GM21576 (cell line): ENCODE measurements around the gene DSCAML1.
"Not testable (repeated sequence)": the region's sequence is repeated elsewhere in the genome, so short reads cannot be mapped to it uniquely, and the experiment has no call there.

Experiments used
- ATAC-seq: cut with Tn5 transposase; IDR thresholded peaks from one replicate; pipeline ENCODE4 v1.9.1; 2021; ENCODE audit warnings: mild to moderate bottlenecking, moderate library complexity; ENCODE audit not compliant: unreplicated experiment

The DSCAML1 gene

DNA sequence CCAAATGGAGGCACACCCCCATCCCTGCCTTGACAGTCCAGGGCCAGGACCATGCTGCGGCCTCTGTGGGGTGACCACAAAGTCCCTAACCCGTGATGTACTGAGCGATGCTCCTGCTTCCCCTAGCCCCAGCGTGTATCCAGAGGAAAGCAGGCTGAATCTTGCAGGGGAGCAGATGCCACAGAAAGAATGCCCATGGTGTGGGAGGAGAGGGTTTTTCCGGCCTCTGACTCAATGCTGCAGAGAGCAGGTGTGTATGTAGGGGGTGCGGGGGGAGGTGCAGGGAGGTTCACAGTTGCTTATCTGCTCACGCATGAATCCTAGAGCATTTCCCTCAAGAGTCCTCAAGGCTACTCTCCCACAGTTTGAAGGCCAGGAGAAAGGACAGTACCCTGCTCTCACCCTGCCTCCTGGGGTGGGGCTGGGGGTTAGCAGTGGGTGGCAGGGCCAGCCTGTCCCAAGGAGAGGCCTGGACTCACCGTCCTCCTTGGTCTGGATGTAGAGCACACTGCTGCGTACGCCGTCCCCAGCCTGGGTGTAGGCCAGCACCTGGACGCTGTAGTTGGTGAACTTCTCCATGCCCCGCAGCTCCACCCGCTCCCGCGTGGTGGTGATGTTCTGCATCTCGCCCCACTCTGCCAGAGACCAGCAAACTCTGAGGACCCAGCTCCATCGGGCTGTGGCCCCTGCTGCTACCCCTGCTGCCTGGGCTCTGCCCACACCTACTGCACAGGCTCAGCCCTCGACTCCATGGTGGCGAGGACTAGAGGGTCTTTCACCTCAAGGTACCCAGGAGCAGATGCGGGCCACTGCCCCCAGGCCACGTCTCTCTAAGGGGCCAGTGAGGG lies 338.5 kb downstream of the DSCAML1 start:
- ATAC-seq, result no peak

DNA sequence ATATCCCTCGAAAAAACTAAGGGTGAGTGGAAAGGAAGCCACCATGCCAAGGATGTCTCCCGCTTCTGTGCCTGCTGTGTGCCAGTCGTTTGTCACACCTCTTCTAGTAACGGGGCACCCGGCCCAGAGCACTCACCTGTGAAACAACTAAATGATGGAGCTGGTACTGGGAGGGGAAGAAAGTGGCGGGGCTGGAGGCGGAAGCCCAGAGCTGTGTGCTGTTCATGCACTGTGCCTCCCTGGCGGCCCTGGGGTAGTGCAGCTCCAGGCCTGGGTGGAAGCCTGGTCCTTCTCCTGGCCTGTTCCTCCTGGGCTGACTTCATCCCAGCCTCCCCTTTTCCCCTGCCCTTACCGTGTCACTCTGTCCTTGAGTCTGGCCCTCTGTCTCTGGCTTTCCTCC lies 339.2 kb downstream of the DSCAML1 start:
- ATAC-seq, result no peak

DNA sequence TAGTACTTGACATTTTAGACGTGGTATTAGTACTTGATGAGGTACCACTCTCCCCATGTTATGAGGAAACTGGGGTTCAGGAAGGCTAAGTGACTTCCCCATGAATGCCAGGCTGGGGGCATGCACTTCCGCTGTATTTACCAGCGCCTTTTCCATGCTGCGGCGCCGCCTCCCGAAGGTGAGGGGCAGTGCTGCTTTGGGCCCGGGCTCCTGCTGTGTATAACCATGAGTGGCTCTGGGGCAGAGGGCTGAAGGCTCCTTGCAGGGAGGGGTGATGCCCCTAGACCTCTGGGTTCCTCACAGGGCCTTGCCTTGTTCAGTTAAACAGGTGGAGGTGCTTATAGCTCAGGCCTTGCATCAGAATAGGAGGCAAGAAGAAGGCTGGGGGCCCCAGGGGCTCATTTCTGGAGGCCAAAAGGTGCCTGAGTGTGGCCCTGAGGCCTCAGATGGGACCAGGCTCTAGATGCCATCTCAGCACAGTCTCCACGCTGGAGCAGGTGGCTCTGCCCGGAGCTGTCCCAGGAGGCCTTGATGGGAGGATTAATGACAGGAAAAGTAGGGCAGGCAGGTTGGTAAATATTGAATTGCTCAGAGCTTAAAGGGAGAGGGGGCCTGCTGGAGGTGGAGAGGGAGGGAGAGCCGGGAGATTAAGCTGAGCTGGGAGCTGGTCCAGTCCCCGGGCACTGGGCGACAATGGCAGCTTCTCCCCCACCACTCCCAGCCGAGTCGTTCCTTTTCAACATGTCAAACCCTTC lies 339.8 kb downstream of the DSCAML1 start:
- no peak for ATAC-seq

DNA sequence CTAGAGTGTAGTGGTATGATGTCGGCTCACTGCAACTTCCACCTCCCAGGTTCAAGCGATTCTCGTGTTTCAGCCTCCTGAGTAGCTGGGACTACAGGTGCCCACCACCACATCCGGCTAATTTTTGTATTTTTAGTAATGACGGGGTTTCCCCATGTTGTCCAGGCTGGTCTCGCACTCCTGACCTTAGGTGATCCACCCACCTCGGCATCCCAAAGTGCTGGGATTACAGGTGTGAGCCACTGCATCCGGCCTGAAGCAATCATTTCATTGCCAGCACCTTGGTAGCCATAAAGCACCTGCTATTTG lies 340.3 kb downstream of the DSCAML1 start:
- ATAC-seq, result not testable (repeated sequence)

DNA sequence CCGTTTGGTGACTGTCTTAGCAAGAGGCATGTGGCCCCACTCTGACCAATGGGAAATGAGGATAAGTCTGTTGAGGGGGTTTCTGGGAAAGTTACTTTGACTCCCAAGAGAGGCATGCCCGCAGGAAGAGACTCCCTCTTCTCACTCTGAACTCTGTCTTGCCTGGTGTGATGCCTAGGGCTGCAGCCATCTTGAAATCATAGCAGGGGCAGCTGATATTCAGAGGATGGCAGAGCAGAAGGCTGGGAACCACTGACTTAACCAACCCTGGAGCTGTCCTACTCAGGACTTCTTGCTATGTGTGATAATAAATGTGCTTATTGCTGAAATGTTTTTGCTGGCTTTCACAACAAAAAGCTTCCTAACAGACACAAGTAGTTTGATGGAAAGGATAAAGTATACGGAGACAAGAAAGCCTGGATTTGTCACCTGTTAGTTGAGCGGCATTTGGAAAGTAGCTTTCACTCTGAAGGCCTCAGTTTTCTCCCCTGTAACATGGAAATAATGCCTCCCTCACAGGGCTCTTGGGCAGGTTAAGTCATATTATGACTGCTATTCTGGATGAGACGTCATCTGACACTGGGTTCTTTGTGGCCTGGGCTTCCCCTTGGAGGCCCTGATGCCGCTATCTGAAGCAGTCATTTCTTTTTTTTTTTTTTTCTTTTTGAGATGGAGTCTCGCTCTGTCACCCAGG lies 340.8 kb downstream of the DSCAML1 start:
- peak; percentile 66 for ATAC-seq

DNA sequence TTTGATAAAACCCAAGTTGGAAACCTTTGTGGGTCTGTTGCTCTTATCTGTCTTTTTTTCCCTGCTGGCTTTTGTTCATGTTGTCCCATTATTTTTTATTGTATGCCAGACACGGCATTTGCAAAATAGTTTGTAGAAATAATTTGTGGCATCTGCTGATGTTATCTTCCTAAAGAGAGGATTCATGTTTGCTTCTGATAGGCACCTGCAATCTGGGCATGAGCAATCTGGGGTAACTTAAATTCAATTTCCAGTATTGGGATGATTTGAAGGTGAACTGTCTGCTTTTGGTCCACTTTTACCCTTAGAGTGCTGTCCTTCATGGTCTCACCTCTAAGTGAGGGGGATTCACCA lies 342.5 kb downstream of the DSCAML1 start:
- no peak for ATAC-seq

DNA sequence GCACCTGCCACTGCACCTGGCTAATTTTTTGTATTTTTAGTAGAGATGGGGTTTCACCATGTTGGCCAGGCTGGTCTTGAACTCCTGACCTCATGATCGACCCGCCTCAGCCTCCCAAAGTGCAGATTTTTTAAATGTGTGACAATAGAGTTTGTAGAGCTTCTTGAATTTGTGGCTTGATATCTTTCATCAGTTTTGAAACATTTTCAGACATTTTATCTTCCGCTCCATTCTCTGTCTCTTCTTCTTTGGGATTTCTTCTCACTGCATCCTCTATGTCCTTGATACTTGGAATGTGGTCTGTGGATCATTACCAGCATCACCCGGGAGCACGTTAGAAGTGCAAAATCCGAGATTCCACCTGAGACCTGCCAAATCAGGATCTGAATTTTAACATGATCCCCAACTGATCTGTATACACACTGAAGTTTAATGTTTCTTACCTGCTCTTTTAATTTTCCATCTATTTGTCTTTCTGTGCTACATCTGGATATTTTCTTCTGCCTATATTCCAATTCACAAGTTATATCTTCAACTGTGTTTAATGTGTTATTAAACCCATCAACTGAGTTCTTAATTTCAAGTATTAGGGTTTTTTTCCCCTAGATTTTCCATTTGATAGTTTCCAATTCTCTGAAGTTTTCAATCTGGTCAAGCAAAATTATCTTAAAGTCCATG lies 343.0 kb downstream of the DSCAML1 start:
- no peak for ATAC-seq

DNA sequence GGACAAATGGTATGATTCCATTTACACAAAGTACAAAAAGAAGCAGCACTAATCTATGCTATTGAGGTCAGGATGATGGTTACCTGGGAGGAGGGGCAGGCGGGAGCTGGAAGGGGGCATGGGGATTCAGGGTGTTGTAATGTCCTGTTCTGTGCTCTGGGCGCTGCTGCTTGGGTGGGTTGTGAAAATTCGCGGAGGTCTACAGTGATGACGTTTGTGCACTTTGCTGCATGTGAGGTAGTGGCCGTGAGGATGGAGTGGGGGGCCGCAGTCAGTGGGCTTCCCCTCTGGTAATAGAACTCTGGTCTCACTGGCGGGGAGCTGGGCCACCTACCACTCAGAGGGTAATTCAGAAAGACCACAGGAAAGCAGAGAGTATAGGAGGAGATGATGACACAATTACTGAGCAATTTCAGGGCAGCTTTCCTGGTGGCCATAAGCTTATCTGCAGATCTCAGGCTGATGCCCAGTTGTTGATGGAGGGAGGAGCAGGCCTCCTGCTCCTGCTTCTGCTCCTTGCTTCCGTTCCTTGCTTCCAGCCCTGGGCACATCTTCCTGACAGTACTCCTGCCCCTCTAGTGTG lies 347.8 kb downstream of the DSCAML1 start:
- ATAC-seq, result no peak

DNA sequence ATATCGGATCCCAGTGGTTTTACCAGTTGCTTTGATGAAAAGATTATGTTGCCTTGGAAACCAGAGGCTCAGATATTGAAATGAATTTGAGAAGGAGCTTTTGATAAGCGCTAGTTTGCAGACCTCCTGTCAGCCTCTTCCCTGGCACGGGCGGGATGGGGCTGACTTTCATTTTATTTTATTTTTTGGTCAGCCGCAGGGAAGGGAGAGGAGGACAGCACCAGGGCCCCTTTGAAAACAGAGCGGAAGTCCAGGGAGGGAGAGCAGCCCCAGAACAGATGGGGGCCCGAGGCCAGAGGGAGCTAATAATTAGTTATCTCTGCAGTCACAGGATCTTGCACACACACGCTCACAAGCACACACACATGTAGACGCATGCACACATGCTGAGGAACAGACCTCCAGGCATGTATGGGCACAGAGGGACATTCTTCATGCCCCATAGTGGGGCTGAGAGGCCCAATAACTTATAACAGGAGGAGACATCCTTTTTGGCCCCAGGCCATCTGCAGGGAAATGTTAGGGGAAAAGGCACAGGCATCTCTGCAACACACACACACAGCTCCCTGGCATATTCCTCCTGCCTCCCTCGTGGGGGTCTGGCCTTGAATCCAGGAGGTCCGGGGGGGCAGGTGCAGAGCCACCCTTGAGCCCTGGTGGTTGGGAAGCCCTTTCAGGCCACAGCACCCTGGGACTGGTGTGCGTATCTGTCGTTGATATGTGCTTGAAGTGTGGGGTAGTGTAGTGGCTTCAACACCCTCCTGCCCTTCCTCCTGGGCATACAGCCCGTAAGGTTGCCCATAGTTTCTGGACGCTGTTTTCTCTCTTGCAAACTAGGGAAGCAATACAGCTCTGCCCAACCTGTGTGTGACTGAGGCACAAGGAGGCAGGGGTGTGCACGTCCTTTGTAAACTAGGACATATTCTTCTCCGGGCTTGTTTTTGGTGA lies 352.0 kb downstream of the DSCAML1 start:
- no peak for ATAC-seq

DNA sequence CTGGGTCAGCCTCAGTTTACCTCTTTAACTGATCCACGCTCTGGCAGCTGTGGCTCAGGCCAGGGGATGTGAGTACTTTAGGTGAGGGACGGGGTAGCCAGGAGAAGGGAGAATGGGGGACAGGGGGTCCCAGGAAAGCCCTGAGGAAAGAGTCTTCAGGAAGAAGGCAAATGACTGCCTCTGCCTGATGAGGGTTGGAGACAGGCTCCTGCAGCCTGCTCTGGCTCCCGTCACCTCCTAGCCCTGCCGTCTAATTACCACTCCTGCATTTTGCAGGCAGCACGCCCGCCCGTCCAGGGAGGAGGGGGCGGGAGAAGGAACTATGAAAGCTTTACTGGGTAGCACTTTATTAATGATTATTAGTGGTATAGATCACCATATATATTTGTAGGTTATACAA lies 352.8 kb downstream of the DSCAML1 start:
- ATAC-seq, result no peak

DNA sequence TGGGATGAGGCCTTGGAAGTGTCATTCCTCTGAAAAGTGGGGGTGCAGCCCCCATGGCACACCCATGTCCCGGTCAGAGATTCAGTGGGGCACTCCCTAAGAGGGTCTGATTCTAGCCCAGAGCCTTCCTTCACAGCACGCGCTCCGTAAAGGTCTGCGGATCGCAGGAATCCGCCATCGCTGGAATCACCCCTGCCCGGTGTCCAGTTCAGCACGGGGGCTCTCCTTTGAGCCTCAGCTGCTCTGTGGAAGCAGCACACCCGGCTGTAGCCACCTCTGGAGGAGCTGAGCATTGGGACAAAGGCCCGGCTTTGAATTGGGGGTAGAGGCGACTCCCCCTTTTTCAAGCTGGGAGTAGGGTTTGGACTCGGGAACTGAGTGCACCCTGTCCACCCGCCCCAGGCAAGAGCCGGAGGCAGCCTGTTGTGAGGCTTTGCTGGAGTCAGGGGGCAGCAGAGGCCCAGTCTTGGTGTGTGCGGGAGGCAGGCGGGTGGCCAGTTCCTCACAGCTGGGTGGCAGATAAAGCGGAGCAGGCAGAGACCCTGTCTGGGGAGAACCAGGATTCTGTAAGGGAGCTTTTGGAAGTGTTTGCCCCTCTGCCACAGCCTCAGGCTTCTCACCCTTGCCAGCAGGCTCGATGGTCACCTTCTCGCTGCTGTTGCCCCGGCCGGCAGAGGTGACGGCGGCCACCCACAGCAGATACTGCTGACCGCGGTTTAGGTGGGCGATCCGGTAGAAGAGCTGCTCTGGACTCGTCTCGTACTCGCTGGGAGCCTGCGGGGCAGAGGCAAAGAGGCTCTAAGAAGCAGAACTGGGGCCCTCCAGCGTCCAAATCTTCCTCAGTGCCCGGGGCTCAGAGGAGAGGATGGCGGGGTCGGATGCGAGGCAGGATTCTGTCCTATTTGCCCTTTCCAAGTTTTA lies 353.5 kb downstream of the DSCAML1 start:
- ATAC-seq, result no peak

DNA sequence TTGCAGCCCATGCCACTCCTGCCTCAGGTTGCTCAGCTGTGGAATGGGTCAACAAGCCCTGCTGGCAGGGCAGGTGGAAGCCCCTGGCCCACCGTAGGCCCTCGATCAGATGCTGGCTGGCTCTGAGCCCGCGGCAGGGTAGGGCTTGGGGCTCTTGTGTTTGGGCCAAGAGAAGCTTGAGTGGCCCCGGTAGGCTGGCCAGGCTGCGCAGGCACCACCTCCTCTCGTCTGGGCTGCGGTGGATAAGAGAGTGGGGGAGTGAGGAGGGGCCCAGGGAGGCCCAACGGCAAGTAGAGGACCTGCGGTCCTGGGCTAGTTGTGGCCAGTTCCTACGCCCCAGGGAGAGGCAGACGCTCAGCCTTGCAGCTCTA lies 354.2 kb downstream of the DSCAML1 start:
- ATAC-seq, result no peak

DNA sequence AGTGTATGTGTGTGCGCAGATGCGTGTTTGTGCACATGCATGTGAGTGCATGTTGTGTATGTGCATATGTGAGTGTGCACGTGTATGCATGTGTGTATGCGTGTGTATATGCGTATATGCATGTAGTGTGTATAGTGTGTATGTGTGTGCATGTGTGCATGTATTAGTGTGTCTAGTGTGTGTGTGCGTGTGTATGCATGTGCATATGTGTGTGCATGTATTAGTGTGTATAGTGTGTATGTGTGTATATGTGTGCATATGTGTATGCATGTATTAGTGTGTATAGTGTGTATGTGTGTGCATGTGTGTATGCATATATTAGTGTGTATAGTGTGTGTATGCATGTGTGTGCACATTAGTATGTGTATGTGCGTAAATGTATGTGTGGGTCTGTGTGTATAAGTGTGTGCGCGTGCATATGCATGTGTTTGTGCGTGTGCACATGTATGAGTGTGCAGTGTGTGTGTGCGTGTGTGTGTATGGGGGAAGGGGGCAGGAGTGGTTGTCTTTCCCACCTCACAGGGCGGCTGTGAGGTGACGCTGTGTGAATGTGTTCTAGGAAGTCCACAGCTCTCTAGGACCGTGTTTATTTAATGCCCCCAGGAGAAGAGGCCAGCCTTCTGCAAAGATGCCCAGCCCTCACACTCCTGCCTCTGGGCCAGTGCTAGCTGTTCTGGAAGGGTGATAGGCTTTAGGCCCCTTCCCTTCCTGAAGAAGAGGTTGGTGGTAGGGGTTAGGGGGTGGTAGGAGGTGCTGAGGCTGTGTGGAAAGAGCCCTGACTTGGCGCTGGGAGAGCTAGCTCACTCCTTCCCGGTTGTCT lies 354.8 kb downstream of the DSCAML1 start:
- no peak for ATAC-seq

DNA sequence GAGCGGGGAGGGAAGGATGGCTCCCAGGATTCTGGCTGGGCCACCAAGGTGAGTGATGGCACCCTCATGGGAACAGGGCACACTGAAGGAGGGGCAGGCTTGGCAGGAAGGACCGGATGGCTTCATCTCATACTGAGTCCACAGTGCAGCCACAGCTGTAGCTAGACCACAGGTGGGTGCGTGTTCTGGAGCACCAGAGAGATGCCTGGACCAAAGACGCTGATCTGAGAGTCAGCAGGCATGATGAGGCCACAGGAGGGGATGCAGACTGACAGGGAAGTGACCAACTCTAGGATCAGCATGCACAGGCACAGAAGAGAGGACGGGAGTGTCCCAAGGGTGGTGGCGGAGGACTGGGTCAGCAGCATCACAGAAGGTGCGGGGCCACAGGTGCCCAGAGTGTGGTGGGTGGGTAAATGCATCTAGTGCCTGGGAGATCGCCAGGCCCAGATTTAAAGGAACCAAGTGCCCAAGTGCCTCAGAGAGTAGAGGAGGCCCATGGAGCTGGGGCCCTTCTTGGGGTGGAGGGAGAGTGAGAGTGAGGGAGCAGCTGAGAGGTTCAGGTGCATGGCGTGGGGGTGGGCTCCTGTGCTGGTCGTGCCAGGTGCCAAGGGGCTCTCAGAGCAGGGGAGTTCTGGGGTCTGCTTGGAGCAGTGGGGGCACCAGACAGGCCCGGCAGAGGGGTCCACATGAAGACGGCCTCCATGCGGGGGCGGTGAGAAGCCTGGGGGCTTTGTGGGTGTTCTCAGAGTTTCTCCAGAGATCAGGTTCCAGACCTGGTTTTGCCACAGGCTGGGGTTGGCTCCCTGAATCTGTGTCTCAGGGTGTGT lies 355.7 kb downstream of the DSCAML1 start:
- no peak for ATAC-seq

DNA sequence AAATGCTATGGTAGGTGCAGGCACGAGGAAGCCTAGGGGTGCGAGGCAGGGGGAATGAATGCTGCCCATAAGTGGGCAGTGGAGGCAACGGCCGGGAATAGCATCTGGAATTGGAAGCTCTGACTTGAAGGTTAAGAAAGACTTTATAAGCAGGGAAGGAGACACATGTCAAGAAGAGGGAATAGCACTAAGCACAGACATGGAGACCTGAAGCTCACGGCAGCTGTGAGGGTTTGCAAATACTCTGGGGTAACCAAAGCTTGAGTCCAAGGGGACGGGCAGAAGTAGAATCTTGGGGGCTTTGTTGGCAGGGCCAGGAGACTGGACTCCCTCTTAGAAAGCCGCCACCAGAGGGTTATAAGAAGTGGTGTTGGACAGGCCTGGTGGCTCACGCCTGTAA lies 356.8 kb downstream of the DSCAML1 start:
- ATAC-seq, result no peak

DNA sequence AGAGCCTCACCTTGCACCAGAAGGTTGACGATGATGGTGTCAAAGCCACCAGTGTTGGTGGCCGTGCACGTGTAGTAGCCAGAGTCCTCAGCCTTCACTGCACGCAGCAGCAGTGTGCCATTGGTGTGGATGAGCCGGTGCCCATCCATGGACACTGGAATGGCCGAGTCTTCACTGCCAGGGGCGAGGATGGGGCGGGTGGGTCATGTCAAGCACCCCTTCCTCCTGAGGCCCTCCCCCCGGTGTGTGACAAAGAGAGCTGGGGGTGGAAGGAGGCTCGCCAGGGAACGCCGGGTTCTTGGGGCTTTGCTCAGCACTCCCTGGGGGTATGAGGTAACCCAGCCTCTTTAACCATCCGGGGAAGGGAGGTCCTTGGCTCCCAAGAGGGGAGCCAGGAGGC lies 357.8 kb downstream of the DSCAML1 start:
- no peak for ATAC-seq

DNA sequence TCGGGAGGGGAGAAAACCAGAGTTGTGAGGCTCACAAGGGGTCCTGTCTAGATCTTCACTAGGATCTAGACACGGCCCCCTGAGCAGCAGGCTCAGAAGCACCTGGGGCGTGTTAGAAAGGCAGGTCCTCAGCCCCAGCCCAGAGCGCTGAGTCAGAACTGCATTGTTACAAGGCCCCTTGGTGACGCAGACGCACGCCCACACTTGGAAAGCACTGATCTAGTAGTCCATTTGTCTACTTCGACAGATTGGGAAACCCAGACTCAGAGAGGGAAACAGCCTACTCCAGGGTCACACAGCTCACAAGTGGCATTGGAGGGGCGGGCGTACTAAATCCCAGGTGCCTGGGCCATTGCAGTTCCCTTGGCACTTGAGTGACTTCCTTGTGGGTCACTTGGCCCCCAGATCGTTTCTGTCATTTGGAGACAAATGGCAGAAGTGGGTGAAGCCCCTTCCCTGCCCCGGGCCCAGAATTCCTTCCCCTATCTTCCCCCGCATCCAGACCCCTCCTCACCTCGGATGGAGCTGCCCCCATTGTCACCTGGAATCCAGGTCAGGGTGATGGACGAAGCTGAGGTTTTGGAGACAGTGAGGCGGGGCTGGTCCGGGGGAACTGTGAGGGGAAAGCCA lies 358.5 kb downstream of the DSCAML1 start:
- ATAC-seq, result no peak
